Cardiac muscle cell (in vitro differentiated cells and primary cell): Measurements from ENCODE around the gene FAM222A. TPM values are rescaled to one million over a fixed set of nuclear protein-coding genes. Genes with fewer than 3 reads are reported as not detected.

Experiments used
- DNase-seq, 2 donors: peaks; one replicate each; pipeline versions ENCODE4 v3.0.0 to v3.0.0-alpha.2; 2010 to 2017; ENCODE audit warnings: low read depth in 1 of 2, low spot score in 1 of 2
- H3K27ac ChIP-seq: fragments of 200-600 bp; sonication (generic); 2 replicates; pipeline ENCODE4 v1.5.1; 2016
- H3K27me3 ChIP-seq: fragments of 200-600 bp; sonication (generic); 2 replicates; pipeline ENCODE4 v1.6.0; 2016; ENCODE audit warnings: control low read depth
- H3K36me3 ChIP-seq: fragments of 200-600 bp; sonication (generic); 2 replicates; pipeline ENCODE4 v1.5.1; 2016; ENCODE audit warnings: control low read depth
- H3K4me1 ChIP-seq: fragments of 200-600 bp; sonication (generic); 2 replicates; pipeline ENCODE4 v1.8.1; 2017; ENCODE audit warnings: low read depth, mild to moderate bottlenecking, mixed run types
- H3K4me3 ChIP-seq: fragments of 200-600 bp; sonication (generic); 2 replicates; pipeline ENCODE4 v1.5.1; 2016; ENCODE audit warnings: mild to moderate bottlenecking
- H3K9me3 ChIP-seq: fragments of 200-600 bp; sonication (generic); 2 replicates; pipeline ENCODE4 v1.5.1; 2017; ENCODE audit warnings: low read depth, mild to moderate bottlenecking, control low read depth
- CTCF ChIP-seq: IDR thresholded peaks from 2 replicates; pipeline ENCODE4 v1.5.1; 2012; ENCODE audit warnings: low read depth, mild to moderate bottlenecking, low read length
- polyA plus RNA-seq: library from polyadenylated mRNA; unstranded; fragments of >200 nt; fragmentation: Nextera tagmentation; extraction: Ambion mirVana; gene quantifications from 2 replicates; pipeline ENCODE4 v1.2.1, GENCODE V29; 2016
- total RNA-seq: library from RNA; depleted of rRNA; stranded (reverse); fragments of >200 nt; gene quantifications from 2 replicates; pipeline ENCODE4 v1.2.3, GENCODE V29; 2016

FAM222A gene
- total and polyA plus RNA-seq, 2 experiments from 2014 or later, result 25.4 to 42.9 TPM

- Histone ChIP-seq H3K27me3 (no peaks in the 10 kb centered on the region), H3K4me1 (peaks cover 51% of the 10 kb centered on the region), H3K4me3 (no peak overlapping the region), H3K9me3 (no peaks in the 10 kb centered on the region), H3K27ac (no peak overlapping the region), H3K36me3 (no peaks in the 10 kb centered on the region)
- TF ChIP-seq CTCF, result no peak
- no peak for DNase-seq
Observed at GRCh38 chr12:109723311-109723881, 9.8 kb downstream of the FAM222A start.

- TF ChIP-seq CTCF, result no peak
- Histone ChIP-seq H3K4me1 (peaks cover 43% of the 10 kb centered on the region), H3K4me3 (no peak overlapping the region), H3K36me3 (no peaks in the 10 kb centered on the region), H3K27me3 (no peaks in the 10 kb centered on the region), H3K9me3 (no peaks in the 10 kb centered on the region), H3K27ac (no peak overlapping the region)
- no peak for DNase-seq
Observed at GRCh38 chr12:109724321-109724892, 10.8 kb downstream of the FAM222A start.

GRCh38 chr12:109725321-109726105, 11.9 kb downstream of the FAM222A start:
- Histone ChIP-seq H3K36me3 (no peaks in the 10 kb centered on the region), H3K27ac (no peak overlapping the region), H3K9me3 (no peaks in the 10 kb centered on the region), H3K27me3 (no peaks in the 10 kb centered on the region), H3K4me1 (peaks cover 33% of the 10 kb centered on the region), H3K4me3 (no peak overlapping the region)
- TF ChIP-seq CTCF, result no peak
- DNase-seq, result no peak

GRCh38 chr12:109726106-109726497, 12.5 kb downstream of the FAM222A start:
- Histone ChIP-seq H3K9me3 (no peaks in the 10 kb centered on the region), H3K4me1 (peaks cover 31% of the 10 kb centered on the region), H3K4me3 (no peak overlapping the region), H3K27me3 (no peaks in the 10 kb centered on the region), H3K27ac (no peak overlapping the region), H3K36me3 (no peaks in the 10 kb centered on the region)
- DNase-seq, result no peak
- TF ChIP-seq CTCF, result no peak

- no peak for DNase-seq
- Histone ChIP-seq H3K4me3 (no peak overlapping the region), H3K27ac (no peak overlapping the region), H3K36me3 (no peaks in the 10 kb centered on the region), H3K4me1 (peaks cover 26% of the 10 kb centered on the region), H3K27me3 (no peaks in the 10 kb centered on the region), H3K9me3 (no peaks in the 10 kb centered on the region)
- TF ChIP-seq CTCF, result no peak
Observed at GRCh38 chr12:109726511-109727038, 12.9 kb downstream of the FAM222A start.
